ENCODE measurements around the gene BZW2. TPM values are rescaled to one million over a fixed set of nuclear protein-coding genes. Genes with fewer than 3 reads are reported as not detected.

BZW2 gene
- total and polyA plus RNA-seq, 8 donors, result 25.5 to 110 (median 67.3) TPM

DNA sequence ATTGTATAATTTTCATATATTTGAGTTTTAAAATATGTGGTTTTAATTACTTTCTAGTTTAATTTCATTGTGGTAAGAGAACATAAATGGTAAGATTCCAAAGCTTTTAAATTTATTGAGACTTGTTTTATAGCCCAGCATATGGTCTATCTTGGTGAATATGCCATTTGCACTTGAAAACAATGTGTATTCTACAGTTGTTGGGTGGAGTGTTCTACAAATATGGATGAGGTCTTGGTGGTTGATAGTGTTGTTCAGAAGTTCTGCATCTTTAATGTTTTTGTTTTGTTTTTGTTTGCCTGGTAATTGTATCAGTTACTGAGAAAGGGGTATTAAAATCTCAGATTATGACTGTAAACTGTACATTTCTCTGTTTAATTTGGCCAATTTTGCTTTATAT lies 69.9 kb downstream of the BZW2 start:
- Histone ChIP-seq H3K36me3 (no peaks in the 10 kb centered on the region), H3K27me3 (no peaks in the 10 kb centered on the region)

DNA sequence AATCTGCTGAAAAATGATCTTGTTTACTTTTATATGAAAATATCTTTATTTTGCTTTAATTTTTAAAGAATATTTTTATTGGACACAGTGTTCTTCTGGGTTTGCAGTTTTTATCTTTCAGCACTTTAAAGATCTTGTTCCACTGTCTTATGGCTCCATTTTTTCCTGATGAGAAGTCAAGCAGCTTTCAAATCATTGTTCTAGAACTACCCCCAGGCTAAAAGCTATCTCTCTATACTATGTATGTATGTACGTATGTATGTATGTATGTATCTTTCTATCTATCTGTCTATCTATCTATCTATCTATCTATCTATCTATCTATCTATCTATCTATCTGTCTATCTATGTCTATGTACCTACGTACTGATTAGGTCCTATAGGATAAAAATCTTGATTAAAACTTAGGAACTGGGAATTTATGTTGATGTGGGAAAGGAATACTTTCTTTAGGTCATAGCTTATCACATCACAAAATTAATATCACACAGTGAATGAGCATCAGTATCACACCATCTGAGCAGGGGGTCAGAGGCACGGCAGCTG lies 72.2 kb downstream of the BZW2 start:
- Histone ChIP-seq H3K9me3 (no peaks in the 10 kb centered on the region), H3K4me1 (peaks cover 0 to 9% (median 0%) of the 10 kb centered on the region in 4 donors), H3K27ac (no peak overlapping the region), H3K4me3 (no peak overlapping the region), H3K36me3 (no peaks in the 10 kb centered on the region), H3K27me3 (no peaks in the 10 kb centered on the region)
- TF ChIP-seq EP300 (IDR thresholded peaks at IDR 0.05) (no peak), POLR2AphosphoS5 (IDR thresholded peaks at IDR 0.05) (no peak), POLR2A (IDR thresholded peaks at IDR 0.05) (no peak)
- TF ChIP-seq, protein P1, sequence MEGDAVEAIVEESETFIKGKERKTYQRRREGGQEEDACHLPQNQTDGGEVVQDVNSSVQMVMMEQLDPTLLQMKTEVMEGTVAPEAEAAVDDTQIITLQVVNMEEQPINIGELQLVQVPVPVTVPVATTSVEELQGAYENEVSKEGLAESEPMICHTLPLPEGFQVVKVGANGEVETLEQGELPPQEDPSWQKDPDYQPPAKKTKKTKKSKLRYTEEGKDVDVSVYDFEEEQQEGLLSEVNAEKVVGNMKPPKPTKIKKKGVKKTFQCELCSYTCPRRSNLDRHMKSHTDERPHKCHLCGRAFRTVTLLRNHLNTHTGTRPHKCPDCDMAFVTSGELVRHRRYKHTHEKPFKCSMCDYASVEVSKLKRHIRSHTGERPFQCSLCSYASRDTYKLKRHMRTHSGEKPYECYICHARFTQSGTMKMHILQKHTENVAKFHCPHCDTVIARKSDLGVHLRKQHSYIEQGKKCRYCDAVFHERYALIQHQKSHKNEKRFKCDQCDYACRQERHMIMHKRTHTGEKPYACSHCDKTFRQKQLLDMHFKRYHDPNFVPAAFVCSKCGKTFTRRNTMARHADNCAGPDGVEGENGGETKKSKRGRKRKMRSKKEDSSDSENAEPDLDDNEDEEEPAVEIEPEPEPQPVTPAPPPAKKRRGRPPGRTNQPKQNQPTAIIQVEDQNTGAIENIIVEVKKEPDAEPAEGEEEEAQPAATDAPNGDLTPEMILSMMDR (IDR thresholded peaks at IDR 0.05), result no peak
- WGBS, 5 donors, result 72 to 87% (median 80%) methylated on average over 3 of the region's 3 CpGs
- no peak for DNase-seq
- intact Hi-C loops (cut with DNase I; ENCODE audit: low total_unique reads), result no loop called here

More for the DNA sequence above, 69.9 kb downstream of the BZW2 start:
- H3K9me3 ChIP-seq, result no peaks in the 10 kb centered on the region
- no peak overlapping the region for H3K27ac ChIP-seq
- intact Hi-C loops (cut with DNase I; ENCODE audit: low total_unique reads), result no loop called here
- no peak for TF ChIP-seq EP300 (IDR thresholded peaks at IDR 0.05)
- TF ChIP-seq, protein P1 (IDR thresholded peaks at IDR 0.05), result no peak
- no peak for TF ChIP-seq POLR2A (IDR thresholded peaks at IDR 0.05)
- TF ChIP-seq POLR2AphosphoS5 (IDR thresholded peaks at IDR 0.05), result no peak
- H3K4me1 ChIP-seq, result peaks cover 0 to 9% (median 0%) of the 10 kb centered on the region in 4 donors
- DNase-seq, result no peak
- H3K4me3 ChIP-seq, result no peak overlapping the region

DNA sequence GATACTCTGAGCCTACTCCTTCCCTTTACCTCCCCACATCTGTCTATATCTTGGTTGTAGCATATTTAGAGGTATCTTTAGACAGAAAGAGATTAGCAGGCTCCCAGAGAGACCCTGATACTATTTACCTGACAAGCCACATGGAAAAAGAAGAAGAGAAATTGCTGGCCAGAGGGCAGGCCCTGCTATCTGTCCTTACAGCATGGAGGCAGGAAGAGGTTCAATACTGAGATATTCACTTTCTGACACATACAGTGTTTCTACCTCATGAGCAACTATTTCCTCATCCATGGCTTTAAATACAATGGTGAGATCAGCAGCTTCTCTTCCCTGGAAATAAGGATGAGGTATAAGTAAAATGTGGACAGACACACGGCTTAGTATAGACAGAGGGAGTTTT lies 73.7 kb downstream of the BZW2 start:
- H3K9me3 ChIP-seq, result no peaks in the 10 kb centered on the region
- no peak overlapping the region for H3K27ac ChIP-seq
- H3K36me3 ChIP-seq, result no peaks in the 10 kb centered on the region
- H3K27me3 ChIP-seq, result no peaks in the 10 kb centered on the region
- intact Hi-C loops (cut with DNase I; ENCODE audit: low total_unique reads), result no loop called here
- WGBS, 5 donors, result 93 to 100% (median 98%) methylated on average over 1 of the region's 1 CpG
- H3K4me3 ChIP-seq, result no peak overlapping the region
- TF ChIP-seq, protein P1 (IDR thresholded peaks at IDR 0.05), result no peak
- TF ChIP-seq POLR2AphosphoS5 (IDR thresholded peaks at IDR 0.05), result no peak
- TF ChIP-seq EP300 (IDR thresholded peaks at IDR 0.05), result no peak
- no peak for TF ChIP-seq POLR2A (IDR thresholded peaks at IDR 0.05)
- no peak for DNase-seq
- H3K4me1 ChIP-seq, result peaks cover 0 to 9% (median under 1%) of the 10 kb centered on the region in 4 donors

DNA sequence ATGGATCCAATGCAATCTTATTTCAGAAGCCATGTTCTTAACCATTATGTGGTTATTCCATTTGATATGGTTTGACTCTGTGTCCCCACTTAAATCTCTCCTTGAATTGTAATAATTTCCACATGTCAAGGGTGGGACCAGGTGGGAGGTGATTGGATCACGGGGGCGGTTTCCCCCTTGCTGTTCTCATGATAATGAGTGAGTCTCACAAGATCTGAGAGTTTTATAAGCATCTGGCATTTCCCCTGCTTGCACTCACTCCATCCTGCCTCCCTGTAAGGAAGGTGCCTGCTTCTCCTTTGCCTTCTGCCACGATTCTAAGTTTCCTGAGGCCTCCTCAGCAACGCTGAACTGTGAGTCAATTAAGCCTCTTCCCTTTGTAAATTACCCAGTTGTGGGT lies 75.6 kb downstream of the BZW2 start:
- intact Hi-C loops (cut with DNase I; ENCODE audit: low total_unique reads), result no loop called here
- 71 to 81% (median 80%) methylated on average over 4 of the region's 4 CpGs for WGBS, 5 donors
- H3K9me3 ChIP-seq, result no peaks in the 10 kb centered on the region
- H3K36me3 ChIP-seq, result no peaks in the 10 kb centered on the region
- no peak for DNase-seq
- TF ChIP-seq POLR2AphosphoS5 (IDR thresholded peaks at IDR 0.05) (no peak), POLR2A (IDR thresholded peaks at IDR 0.05) (no peak), EP300 (IDR thresholded peaks at IDR 0.05) (no peak)
- TF ChIP-seq, protein P1 (IDR thresholded peaks at IDR 0.05), result no peak
- H3K27ac ChIP-seq, result no peak overlapping the region
- peaks cover 0 to 9% (median 3%) of the 10 kb centered on the region in 4 donors for H3K4me1 ChIP-seq
- no peak overlapping the region for H3K4me3 ChIP-seq
- no peaks in the 10 kb centered on the region for H3K27me3 ChIP-seq

Measured in stomach (tissue), 9 donors.